H1 (cell line): ENCODE results near the gene INPPL1. TPM values are rescaled to one million over a fixed set of nuclear protein-coding genes. Genes with fewer than 3 reads are reported as not detected.

Source experiments
- CTCF ChIA-PET: fragments of 300-600 bp; sonication (Branson Sonifier 250); formaldehyde crosslinking; loops from one replicate; lab custom pipeline; 2021; ENCODE audit not compliant: partially characterized antibody; lab: Charles Lee
- POLR2A ChIA-PET: fragments of 300-600 bp; sonication (Branson Sonifier 250); formaldehyde crosslinking; loops from one replicate; lab custom pipeline; 2021; ENCODE audit warnings: inconsistent platforms; ENCODE audit not compliant: partially characterized antibody; lab: Charles Lee
- DNase-seq, 2 experiments: peaks; one replicate each; pipeline versions ENCODE4 v3.0.0 to v3.0.0-alpha.2; 2010 to 2022; ENCODE audit warnings: low spot score in 2 of 2, low read depth in 1 of 2, mixed read lengths in 1 of 2
- FAIRE-seq: peaks from 2 replicates; lab custom pipeline; 2011; peaks lifted over from hg19 to GRCh38; lab: Jason Lieb, UNC
- H2AFZ ChIP-seq: 2 replicates; pipeline ENCODE4 v1.8.1; 2012; ENCODE audit warnings: low read length, inconsistent platforms
- H2AK5ac ChIP-seq: 2 replicates; pipeline ENCODE4 v1.6.1; 2013; ENCODE audit warnings: low read depth, low read length
- H2BK120ac ChIP-seq: replicated peaks from 2 replicates; pipeline ENCODE3; 2013; ENCODE audit warnings: low read depth, low read length, inconsistent platforms
- H2BK12ac ChIP-seq: 2 replicates; pipeline ENCODE4 v1.6.1; 2013; ENCODE audit warnings: low read depth, low read length
- H2BK15ac ChIP-seq: 2 replicates; pipeline ENCODE4 v1.6.1; 2013; ENCODE audit warnings: low read length
- H2BK20ac ChIP-seq: 2 replicates; pipeline ENCODE4 v1.6.1; 2013; ENCODE audit warnings: low read length
- H2BK5ac ChIP-seq: 2 replicates; pipeline ENCODE4 v1.6.1; 2013; ENCODE audit warnings: low read depth, low read length
- H3K14ac ChIP-seq: 2 replicates; pipeline ENCODE4 v1.6.1; 2013; ENCODE audit warnings: inconsistent platforms; ENCODE audit not compliant: insufficient read length
- H3K18ac ChIP-seq: 2 replicates; pipeline ENCODE4 v1.6.1; 2013; ENCODE audit warnings: low read length; ENCODE audit errors: extremely low read depth
- H3K23ac ChIP-seq: 2 replicates; pipeline ENCODE4 v1.6.1; 2013; ENCODE audit warnings: inconsistent platforms; ENCODE audit not compliant: insufficient read length
- H3K23me2 ChIP-seq: 2 replicates; pipeline ENCODE4 v1.6.1; 2013; ENCODE audit warnings: low read depth, low read length
- H3K27ac ChIP-seq: 2 replicates; pipeline ENCODE4 v1.6.1; 2011; ENCODE audit warnings: low read depth, low read length, inconsistent platforms
- H3K27me3 ChIP-seq, 4 experiments: replicated peaks in 1 of 4; 1 replicate in 1 of 4; 2 replicates in 3 of 4; pipeline versions ENCODE4 v1.6.1 to v1.8.1; 2011 to 2013; ENCODE audit warnings: low read length in 3 of 4, mild to moderate bottlenecking in 3 of 4, inconsistent platforms in 2 of 4, mixed read lengths in 2 of 4, moderate library complexity in 1 of 4; ENCODE audit not compliant: control insufficient read depth in 3 of 4, insufficient read depth in 3 of 4; ENCODE audit errors: extremely low read depth in 1 of 4
- H3K36me3 ChIP-seq, 4 experiments: 2 replicates each; pipeline versions ENCODE4 v1.6.1 to v1.8.1; 2011 to 2013; ENCODE audit warnings: mild to moderate bottlenecking in 4 of 4, low read length in 3 of 4, moderate library complexity in 2 of 4, control low read depth in 1 of 4, inconsistent platforms in 1 of 4; ENCODE audit not compliant: insufficient read depth in 4 of 4, control insufficient read depth in 2 of 4
- H3K4ac ChIP-seq: replicated peaks from 2 replicates; pipeline ENCODE3; 2013; ENCODE audit warnings: low read length, low read depth, mixed read lengths, inconsistent platforms; ENCODE audit not compliant: insufficient read length
- H3K4me1 ChIP-seq, 4 experiments: replicated peaks in 1 of 4; 1 replicate in 1 of 4; 2 replicates in 3 of 4; pipeline versions ENCODE4 v1.6.1 to v1.8.1; 2011 to 2013; ENCODE audit warnings: low read length in 3 of 4, inconsistent platforms in 2 of 4, mixed read lengths in 1 of 4; ENCODE audit not compliant: insufficient read depth in 4 of 4, control insufficient read depth in 3 of 4
- H3K4me2 ChIP-seq, 2 experiments: 2 replicates each; pipeline versions ENCODE4 v1.6.1 to v1.8.1; 2011 to 2013; ENCODE audit warnings: low read depth in 2 of 2, low read length in 2 of 2, control low read depth in 1 of 2, inconsistent platforms in 1 of 2, mild to moderate bottlenecking in 1 of 2; ENCODE audit not compliant: insufficient read depth in 1 of 2
- H3K4me3 ChIP-seq, 4 experiments: fragments of 200-600, 300-600 bp in 1 of 4; sonication (generic), shearing (Covaris generic), sonication (Bioruptor Twin) in 1 of 4; 2 replicates each; pipeline versions ENCODE4 v1.5.1 to v1.8.1; 2011 to 2016; ENCODE audit warnings: low read length in 4 of 4, low read depth in 3 of 4, control low read depth in 2 of 4, inconsistent platforms in 2 of 4, mild to moderate bottlenecking in 2 of 4, mixed read lengths in 1 of 4, moderate library complexity in 1 of 4; ENCODE audit not compliant: insufficient read depth in 2 of 4; ENCODE audit errors: extremely low read depth in 1 of 4
- H3K56ac ChIP-seq: replicated peaks from 2 replicates; pipeline ENCODE3; 2013; ENCODE audit warnings: low read depth, mild to moderate bottlenecking, mixed read lengths, low read length, inconsistent platforms; ENCODE audit not compliant: insufficient read length
- H3K79me1 ChIP-seq: 2 replicates; pipeline ENCODE4 v1.6.1; 2013; ENCODE audit warnings: low read depth, low read length, control low read depth
- H3K79me2 ChIP-seq, 2 experiments: 2 replicates each; pipeline versions ENCODE4 v1.6.1 to v1.8.1; 2012 to 2013; ENCODE audit warnings: low read length in 2 of 2, mild to moderate bottlenecking in 2 of 2, inconsistent platforms in 1 of 2; ENCODE audit not compliant: insufficient read depth in 2 of 2, control insufficient read depth in 1 of 2
- H3K9ac ChIP-seq, 4 experiments: replicated peaks in 1 of 4; 1 replicate in 1 of 4; 2 replicates in 3 of 4; pipeline versions ENCODE4 v1.6.1 to v1.8.1; 2011 to 2013; ENCODE audit warnings: low read depth in 3 of 4, low read length in 3 of 4, control low read depth in 2 of 4, mild to moderate bottlenecking in 2 of 4, moderate library complexity in 2 of 4, inconsistent platforms in 1 of 4; ENCODE audit errors: extremely low read depth in 1 of 4
- H3K9me3 ChIP-seq, 2 experiments: 2 replicates each; pipeline versions ENCODE4 v1.6.1 to v1.8.1; 2012 to 2013; ENCODE audit warnings: mild to moderate bottlenecking in 2 of 2, moderate library complexity in 2 of 2, control low read depth in 1 of 2, inconsistent platforms in 1 of 2, low read depth in 1 of 2, low read length in 1 of 2, mixed read lengths in 1 of 2; ENCODE audit not compliant: insufficient read depth in 2 of 2
- H4K20me1 ChIP-seq, 2 experiments: replicated peaks in 1 of 2; 2 replicates each; pipeline versions ENCODE3 to v1.8.1; 2011 to 2013; ENCODE audit warnings: inconsistent platforms in 2 of 2, low read length in 2 of 2, mild to moderate bottlenecking in 1 of 2; ENCODE audit not compliant: insufficient read depth in 2 of 2, control insufficient read depth in 1 of 2
- H4K5ac ChIP-seq: 2 replicates; pipeline ENCODE4 v1.6.1; 2013; ENCODE audit warnings: low read length, low read depth, mixed read lengths, inconsistent platforms; ENCODE audit not compliant: insufficient read length
- H4K8ac ChIP-seq: 2 replicates; pipeline ENCODE4 v1.8.0; 2013; ENCODE audit warnings: mild to moderate bottlenecking, moderate library complexity, low read length, inconsistent platforms; ENCODE audit not compliant: insufficient read depth; ENCODE audit errors: extremely low read depth
- H4K91ac ChIP-seq: replicated peaks from 2 replicates; pipeline ENCODE3; 2013; ENCODE audit warnings: low read length, mixed read lengths, inconsistent platforms; ENCODE audit not compliant: insufficient read length
- CHD2 ChIP-seq: IDR thresholded peaks from 2 replicates; pipeline ENCODE4 v1.6.1; 2012; ENCODE audit warnings: low read length, improper control_type of control experiment
- EZH2 ChIP-seq: fragments of 200-600 bp; sonication (generic); IDR thresholded peaks from 2 replicates; pipeline ENCODE4 v1.7.1; 2012; ENCODE audit warnings: low read depth, mild to moderate bottlenecking, moderate library complexity, low read length, inconsistent platforms; ENCODE audit not compliant: severe bottlenecking
- GABPA ChIP-seq: IDR thresholded peaks from 2 replicates; pipeline ENCODE4 v1.6.1; 2011; ENCODE audit warnings: mild to moderate bottlenecking, low read length, moderate library complexity, borderline replicate concordance; ENCODE audit not compliant: insufficient read depth
- POLR2A ChIP-seq, 2 experiments: IDR thresholded peaks; 1 replicate in 1 of 2; 2 replicates in 1 of 2; pipeline ENCODE4 v1.6.1; 2011; ENCODE audit warnings: low read depth in 2 of 2, low read length in 2 of 2, mild to moderate bottlenecking in 2 of 2; ENCODE audit errors: control extremely low read depth in 1 of 2
- RBBP5 ChIP-seq: IDR thresholded peaks from 2 replicates; pipeline ENCODE4 v1.7.1; 2012; ENCODE audit warnings: low read depth, mild to moderate bottlenecking, inconsistent platforms, low read length, moderate library complexity, borderline replicate concordance
- RFX5 ChIP-seq: IDR thresholded peaks from 2 replicates; pipeline ENCODE4 v1.6.1; 2011; ENCODE audit warnings: low read depth, low read length, improper control_type of control experiment, borderline replicate concordance
- SAP30 ChIP-seq: fragments of 300-600 bp; sonication (generic); IDR thresholded peaks from 2 replicates; pipeline ENCODE4 v1.7.1; 2012; ENCODE audit warnings: low read length, moderate library complexity, mild to moderate bottlenecking, inconsistent platforms; ENCODE audit not compliant: insufficient read depth, insufficient replicate concordance
- SIRT6 ChIP-seq: IDR thresholded peaks from one replicate; pipeline ENCODE4 v1.7.1; 2012; ENCODE audit warnings: low read length, inconsistent platforms
- SP2 ChIP-seq: IDR thresholded peaks from 2 replicates; pipeline ENCODE4 v1.6.1; 2012; ENCODE audit warnings: mild to moderate bottlenecking, low read length, inconsistent platforms
- SP4 ChIP-seq: IDR thresholded peaks from 2 replicates; pipeline ENCODE4 v1.6.1; 2012; ENCODE audit warnings: low read length, inconsistent platforms
- SRF ChIP-seq: IDR thresholded peaks from 2 replicates; pipeline ENCODE4 v1.6.1; 2011; ENCODE audit warnings: mild to moderate bottlenecking, low read depth, low read length, moderate library complexity
- SUZ12 ChIP-seq: fragments of 200-600 bp; sonication (generic); IDR thresholded peaks from 2 replicates; pipeline ENCODE4 v1.6.1; 2012; ENCODE audit warnings: mild to moderate bottlenecking, inconsistent platforms, low read length, moderate library complexity, mixed read lengths
- TCF12 ChIP-seq: IDR thresholded peaks from 2 replicates; pipeline ENCODE4 v1.6.1; 2011; ENCODE audit warnings: low read depth, mild to moderate bottlenecking, low read length
- WGBS, 2 experiments: shearing (Covaris generic) in 1 of 2; methylation state at CpG; one replicate each; pipeline versions ENCODE4 v1.1.6 to v1.1.7; 2013 to 2015; ENCODE audit warnings: low lambda C conversion rate in 2 of 2, mixed read lengths in 2 of 2, inconsistent platforms in 1 of 2, low coverage in 1 of 2, missing lambda C conversion rate in 1 of 2; ENCODE audit not compliant: insufficient replicate concordance in 2 of 2, insufficient coverage in 1 of 2, insufficient read length in 1 of 2; ENCODE audit errors: extremely low coverage in 1 of 2, missing lambda C conversion rate in 1 of 2; 5-methylcytosine and 5-hydroxymethylcytosine counted together
- polyA plus RNA-seq, 7 experiments: library from polyadenylated mRNA; depleted of rRNA in 3 of 7; stranded (reverse) in 5 of 7; unstranded in 2 of 7; fragments of >200 nt in 5 of 7; fragments of 200-250 nt in 2 of 7; gene quantifications; 1 replicate in 5 of 7; 2 replicates in 1 of 7; 4 replicates in 1 of 7; pipeline versions ENCODE4 v1.2.1 to v1.2.3, GENCODE V29; 2011 to 2013; ENCODE audit warnings: missing spikeins in 2 of 7, mixed read lengths in 2 of 7
- total RNA-seq: library from RNA; stranded (reverse); fragmentation: NEBNext Ultra II Directional; extraction: Animal tissue kit (Norgen Biotek cat#: 25700); gene quantifications from 2 replicates; pipeline ENCODE4 v1.2.1, GENCODE V29; 2021
- TF ChIP-seq, protein P1 (sequence below): IDR thresholded peaks from 2 replicates; pipeline ENCODE4 v1.6.1; 2011; ENCODE audit warnings: low read length, improper control_type of control experiment

INPPL1 gene
- total and polyA plus RNA-seq, 2 of the 8 experiments (the other 6 are each of a cell fraction or from before 2014, with no cell fraction given), result 54.5 to 79.5 TPM

DNA sequence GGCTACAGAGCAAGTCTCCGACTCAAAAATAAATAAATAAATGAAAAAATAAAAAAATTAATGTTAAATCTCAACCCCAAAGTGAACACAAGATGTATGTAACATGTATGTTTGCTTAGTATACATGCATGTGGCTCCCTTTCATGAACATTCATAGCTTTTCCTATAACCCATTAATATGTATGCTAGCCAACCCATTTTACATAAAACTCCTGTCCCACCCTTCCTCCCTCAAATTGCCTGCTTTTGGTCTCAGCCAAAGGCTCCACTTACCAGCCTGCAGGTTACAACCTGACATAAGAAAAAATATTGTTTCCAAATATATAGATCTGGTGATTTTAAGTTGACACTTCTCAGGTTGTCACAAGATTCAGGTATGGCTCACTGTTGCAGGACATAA lies 36.3 kb upstream of the INPPL1 start:
- Histone ChIP-seq H3K4me1 (peaks cover 0 to 3% (median 0%) of the 10 kb centered on the region in 4 experiments; a peak in 1 of 7 replicates), H3K18ac (no peak overlapping the region), H3K23me2 (no peaks in the 10 kb centered on the region), H3K27me3 (no peaks in the 10 kb centered on the region), H2BK20ac (no peak overlapping the region), H4K91ac (no peak overlapping the region), H4K5ac (no peak overlapping the region), H2AK5ac (no peak overlapping the region), H3K36me3 (no peaks in the 10 kb centered on the region), H3K9me3 (no peaks in the 10 kb centered on the region), H3K56ac (no peak overlapping the region), H3K79me1 (no peaks in the 10 kb centered on the region), H2BK12ac (no peak overlapping the region), H3K9ac (no peak overlapping the region), H2AFZ (no peak overlapping the region), H3K79me2 (no peaks in the 10 kb centered on the region), H3K4ac (no peak overlapping the region), H2BK5ac (no peak overlapping the region), H3K14ac (no peak overlapping the region), H3K23ac (no peak overlapping the region), H2BK120ac (no peak overlapping the region), H3K4me3 (no peak overlapping the region), H3K27ac (no peak overlapping the region), H3K4me2 (no peak overlapping the region), H4K8ac (no peak overlapping the region), H4K20me1 (no peaks in the 10 kb centered on the region), H2BK15ac (no peak overlapping the region)
- 86% methylated on average over 1 of the region's 1 CpG; no CpG with 5 or more reads in 1 of the 2 experiments for WGBS, 2 experiments
- ChIA-PET POLR2A (interaction anchor here (0.7 to 2.0 kb wide), 3 partner anchors 76 to 243 kb away, joined by 3 to 9 read pairs (median 6); partner anchors contain the start of gene ANAPC15), CTCF (interaction anchor here (0.7 to 2.0 kb wide), 9 partner anchors 9 to 266 kb away, joined by 3 to 7 read pairs (median 3); partner anchors contain the start of gene FOLR2)
- no peak for DNase-seq
- FAIRE-seq, result no peak
- TF ChIP-seq SP2 (no peak), GABPA (no peak), POLR2A (IDR thresholded peaks at IDR 0.05; ENCODE audit: control extremely low read depth in 1 of 2, low read depth in 2 of 2, low read length in 2 of 2) (no peak), CHD2 (no peak), SUZ12 (no peak), SP4 (no peak), EZH2 (no peak), RBBP5 (no peak), TCF12 (no peak), SRF (no peak), SIRT6 (no peak), SAP30 (no peak), RFX5 (no peak)
- TF ChIP-seq, protein P1, sequence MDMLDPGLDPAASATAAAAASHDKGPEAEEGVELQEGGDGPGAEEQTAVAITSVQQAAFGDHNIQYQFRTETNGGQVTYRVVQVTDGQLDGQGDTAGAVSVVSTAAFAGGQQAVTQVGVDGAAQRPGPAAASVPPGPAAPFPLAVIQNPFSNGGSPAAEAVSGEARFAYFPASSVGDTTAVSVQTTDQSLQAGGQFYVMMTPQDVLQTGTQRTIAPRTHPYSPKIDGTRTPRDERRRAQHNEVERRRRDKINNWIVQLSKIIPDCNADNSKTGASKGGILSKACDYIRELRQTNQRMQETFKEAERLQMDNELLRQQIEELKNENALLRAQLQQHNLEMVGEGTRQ, result no peak
